ENCODE measurements around the gene MUC21. TPM values are rescaled to one million over a fixed set of nuclear protein-coding genes. Genes with fewer than 3 reads are reported as not detected.

The MUC21 gene
- total and polyA plus RNA-seq, 9 of the 15 experiments (the other 6 are each of a cell fraction or from before 2014, with no cell fraction given), result not detected

DNA sequence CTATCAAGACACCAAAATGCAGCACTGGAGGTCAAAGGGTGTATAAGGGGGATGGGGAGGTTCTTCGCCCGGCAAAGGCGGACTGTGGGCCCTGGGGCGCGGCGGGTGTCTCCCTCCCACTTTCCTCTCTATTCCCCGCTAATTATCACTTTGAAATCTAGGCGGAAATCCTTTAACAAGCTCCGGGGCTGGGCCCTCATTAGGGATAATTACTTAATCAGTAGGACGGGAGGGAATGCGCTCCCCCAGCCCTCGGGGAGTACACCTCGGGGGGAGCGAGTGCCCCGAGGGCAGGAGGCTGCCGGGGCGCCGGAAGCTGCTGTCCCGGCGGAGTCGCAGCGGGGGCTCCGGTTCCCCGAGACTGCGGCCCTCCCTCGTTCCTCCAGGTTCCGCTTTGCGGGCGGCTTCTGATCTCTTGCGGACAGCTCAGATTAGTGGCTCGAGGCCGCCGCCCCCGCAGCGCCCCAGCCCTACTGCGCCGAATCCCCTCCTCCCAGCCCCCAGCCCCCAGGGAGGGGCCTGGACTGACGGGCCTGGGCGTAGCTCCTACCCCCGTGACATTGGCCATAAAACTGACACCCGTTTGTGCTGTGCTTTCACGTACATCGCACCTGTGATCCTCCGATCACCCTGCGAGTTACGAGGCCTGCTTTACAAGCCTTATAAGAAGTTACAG, 28.0 kb upstream of the MUC21 start (continued):
- TF ChIP-seq, protein P1, sequence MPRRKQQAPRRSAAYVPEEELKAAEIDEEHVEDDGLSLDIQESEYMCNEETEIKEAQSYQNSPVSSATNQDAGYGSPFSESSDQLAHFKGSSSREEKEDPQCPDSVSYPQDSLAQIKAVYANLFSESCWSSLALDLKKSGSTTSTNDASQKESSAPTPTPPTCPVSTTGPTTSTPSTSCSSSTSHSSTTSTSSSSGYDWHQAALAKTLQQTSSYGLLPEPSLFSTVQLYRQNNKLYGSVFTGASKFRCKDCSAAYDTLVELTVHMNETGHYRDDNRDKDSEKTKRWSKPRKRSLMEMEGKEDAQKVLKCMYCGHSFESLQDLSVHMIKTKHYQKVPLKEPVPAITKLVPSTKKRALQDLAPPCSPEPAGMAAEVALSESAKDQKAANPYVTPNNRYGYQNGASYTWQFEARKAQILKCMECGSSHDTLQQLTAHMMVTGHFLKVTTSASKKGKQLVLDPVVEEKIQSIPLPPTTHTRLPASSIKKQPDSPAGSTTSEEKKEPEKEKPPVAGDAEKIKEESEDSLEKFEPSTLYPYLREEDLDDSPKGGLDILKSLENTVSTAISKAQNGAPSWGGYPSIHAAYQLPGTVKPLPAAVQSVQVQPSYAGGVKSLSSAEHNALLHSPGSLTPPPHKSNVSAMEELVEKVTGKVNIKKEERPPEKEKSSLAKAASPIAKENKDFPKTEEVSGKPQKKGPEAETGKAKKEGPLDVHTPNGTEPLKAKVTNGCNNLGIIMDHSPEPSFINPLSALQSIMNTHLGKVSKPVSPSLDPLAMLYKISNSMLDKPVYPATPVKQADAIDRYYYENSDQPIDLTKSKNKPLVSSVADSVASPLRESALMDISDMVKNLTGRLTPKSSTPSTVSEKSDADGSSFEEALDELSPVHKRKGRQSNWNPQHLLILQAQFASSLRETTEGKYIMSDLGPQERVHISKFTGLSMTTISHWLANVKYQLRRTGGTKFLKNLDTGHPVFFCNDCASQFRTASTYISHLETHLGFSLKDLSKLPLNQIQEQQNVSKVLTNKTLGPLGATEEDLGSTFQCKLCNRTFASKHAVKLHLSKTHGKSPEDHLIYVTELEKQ (CRISPR knock-in tag; IDR thresholded peaks at IDR 0.05), result no peak
- TF ChIP-seq NR3C1 (CRISPR knock-in tag; IDR thresholded peaks at IDR 0.05), result no peak
- TF ChIP-seq KLF1 (tag; IDR thresholded peaks at IDR 0.05), result no peak
- no peak for TF ChIP-seq FUS (optimal IDR thresholded peaks at IDR 0.05; ENCODE audit: low read depth, low read length)
- TF ChIP-seq ZNF79 (CRISPR knock-in tag; IDR thresholded peaks at IDR 0.05; ENCODE audit: low read depth), result no peak
- TF ChIP-seq, protein P2, sequence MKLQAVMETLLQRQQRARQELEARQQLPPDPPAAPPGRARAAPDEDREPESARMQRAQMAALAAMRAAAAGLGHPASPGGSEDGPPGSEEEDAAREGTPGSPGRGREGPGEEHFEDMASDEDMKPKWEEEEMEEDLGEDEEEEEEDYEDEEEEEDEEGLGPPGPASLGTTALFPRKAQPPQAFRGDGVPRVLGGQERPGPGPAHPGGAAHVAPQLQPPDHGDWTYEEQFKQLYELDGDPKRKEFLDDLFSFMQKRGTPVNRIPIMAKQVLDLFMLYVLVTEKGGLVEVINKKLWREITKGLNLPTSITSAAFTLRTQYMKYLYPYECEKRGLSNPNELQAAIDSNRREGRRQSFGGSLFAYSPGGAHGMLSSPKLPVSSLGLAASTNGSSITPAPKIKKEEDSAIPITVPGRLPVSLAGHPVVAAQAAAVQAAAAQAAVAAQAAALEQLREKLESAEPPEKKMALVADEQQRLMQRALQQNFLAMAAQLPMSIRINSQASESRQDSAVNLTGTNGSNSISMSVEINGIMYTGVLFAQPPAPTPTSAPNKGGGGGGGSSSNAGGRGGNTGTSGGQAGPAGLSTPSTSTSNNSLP (IDR thresholded peaks at IDR 0.05; ENCODE audit: borderline replicate concordance, low read depth, low read length), result no peak
- TF ChIP-seq SRSF1 (IDR thresholded peaks at IDR 0.05; ENCODE audit: low read depth, low read length), result no peak
- no peak for TF ChIP-seq SIRT6 (IDR thresholded peaks at IDR 0.05; ENCODE audit: low read depth, low read length)
- 0 out of 2 replicates have a peak, but pooled peaks have one; percentile 60 for TF ChIP-seq ZNF644 (tag; IDR thresholded peaks at IDR 0.05; ENCODE audit: low read depth)
- TF ChIP-seq CEBPG (CRISPR knock-in tag; IDR thresholded peaks at IDR 0.05), result no peak
- no peak for TF ChIP-seq CEBPG (tag; conservative IDR thresholded peaks at IDR 0.05 in 1 of 2, IDR thresholded peaks at IDR 0.05 in 1 of 2)
- no peak for TF ChIP-seq ZNF449 (CRISPR knock-in tag; IDR thresholded peaks at IDR 0.05)
- TF ChIP-seq, protein P3, sequence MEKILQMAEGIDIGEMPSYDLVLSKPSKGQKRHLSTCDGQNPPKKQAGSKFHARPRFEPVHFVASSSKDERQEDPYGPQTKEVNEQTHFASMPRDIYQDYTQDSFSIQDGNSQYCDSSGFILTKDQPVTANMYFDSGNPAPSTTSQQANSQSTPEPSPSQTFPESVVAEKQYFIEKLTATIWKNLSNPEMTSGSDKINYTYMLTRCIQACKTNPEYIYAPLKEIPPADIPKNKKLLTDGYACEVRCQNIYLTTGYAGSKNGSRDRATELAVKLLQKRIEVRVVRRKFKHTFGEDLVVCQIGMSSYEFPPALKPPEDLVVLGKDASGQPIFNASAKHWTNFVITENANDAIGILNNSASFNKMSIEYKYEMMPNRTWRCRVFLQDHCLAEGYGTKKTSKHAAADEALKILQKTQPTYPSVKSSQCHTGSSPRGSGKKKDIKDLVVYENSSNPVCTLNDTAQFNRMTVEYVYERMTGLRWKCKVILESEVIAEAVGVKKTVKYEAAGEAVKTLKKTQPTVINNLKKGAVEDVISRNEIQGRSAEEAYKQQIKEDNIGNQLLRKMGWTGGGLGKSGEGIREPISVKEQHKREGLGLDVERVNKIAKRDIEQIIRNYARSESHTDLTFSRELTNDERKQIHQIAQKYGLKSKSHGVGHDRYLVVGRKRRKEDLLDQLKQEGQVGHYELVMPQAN (IDR thresholded peaks at IDR 0.05; ENCODE audit: borderline replicate concordance), result no peak
- TF ChIP-seq BACH1 (tag; IDR thresholded peaks at IDR 0.05), result no peak
- TF ChIP-seq ADNP (tag; IDR thresholded peaks at IDR 0.05), result no peak
- no peak for TF ChIP-seq ZNF197 (CRISPR knock-in tag; IDR thresholded peaks at IDR 0.05; ENCODE audit: low read depth)
- no peak for TF ChIP-seq DACH1 (IDR thresholded peaks at IDR 0.05; ENCODE audit: partially characterized antibody)
- TF ChIP-seq FOXA3 (CRISPR knock-in tag; conservative IDR thresholded peaks at IDR 0.05 in 1 of 2, IDR thresholded peaks at IDR 0.05 in 1 of 2), result no peak
